Measurements from ENCODE around the gene PAK2.
"Not testable (repeated sequence)": the region's sequence is repeated elsewhere in the genome, so short reads cannot be mapped to it uniquely, and the experiment has no call there.

The PAK2 gene

DNA sequence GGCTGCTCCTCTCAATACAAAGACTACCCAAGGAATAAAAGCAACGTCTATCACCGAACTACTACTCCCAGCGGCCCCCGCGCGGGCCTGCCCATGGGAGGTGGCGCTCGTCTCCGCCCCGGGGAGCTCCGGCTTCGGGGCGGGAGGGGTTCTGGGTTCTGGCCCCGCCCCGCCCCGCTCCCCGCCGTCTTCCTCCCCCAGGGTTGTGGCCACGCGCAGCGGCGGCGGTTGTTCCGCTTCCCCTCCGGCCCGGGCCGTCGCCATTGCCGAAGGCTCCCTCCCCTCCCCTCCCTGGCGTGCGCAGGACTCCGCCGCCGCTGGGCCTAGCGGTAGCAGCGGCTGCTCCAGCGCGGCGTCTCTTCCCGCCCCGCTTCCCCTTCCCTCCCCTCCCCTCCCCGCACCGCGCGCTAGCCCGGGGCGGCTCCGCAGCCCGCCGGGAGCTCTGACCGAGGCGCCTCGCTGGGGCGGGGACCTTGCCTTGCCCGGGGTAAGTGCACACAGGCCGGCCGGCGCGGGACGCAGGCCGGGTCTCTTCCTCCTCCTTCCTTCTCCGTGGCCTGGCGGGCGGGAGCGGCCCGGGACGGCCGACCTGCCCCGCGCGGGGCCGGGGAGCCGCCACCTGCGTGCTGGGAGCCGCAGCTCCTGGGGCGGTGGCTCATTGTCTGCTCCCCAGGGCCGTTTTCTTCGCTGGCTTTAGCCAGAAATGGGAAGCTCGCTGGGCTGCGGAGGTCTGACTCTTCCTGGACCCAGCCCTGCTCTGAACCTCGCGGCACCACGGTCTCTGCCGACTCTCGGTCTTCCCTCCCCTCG lies at the start of gene PAK2:
Gene PAK2, plus strand, starts transcription at position 187 of the 810 bp plus-strand sequence. CDS start 42,790 bp downstream, outside the sequence.
- in situ Hi-C loops (cut with MboI; ENCODE audit: low sequenced_read_pairs): no loop called here

DNA sequence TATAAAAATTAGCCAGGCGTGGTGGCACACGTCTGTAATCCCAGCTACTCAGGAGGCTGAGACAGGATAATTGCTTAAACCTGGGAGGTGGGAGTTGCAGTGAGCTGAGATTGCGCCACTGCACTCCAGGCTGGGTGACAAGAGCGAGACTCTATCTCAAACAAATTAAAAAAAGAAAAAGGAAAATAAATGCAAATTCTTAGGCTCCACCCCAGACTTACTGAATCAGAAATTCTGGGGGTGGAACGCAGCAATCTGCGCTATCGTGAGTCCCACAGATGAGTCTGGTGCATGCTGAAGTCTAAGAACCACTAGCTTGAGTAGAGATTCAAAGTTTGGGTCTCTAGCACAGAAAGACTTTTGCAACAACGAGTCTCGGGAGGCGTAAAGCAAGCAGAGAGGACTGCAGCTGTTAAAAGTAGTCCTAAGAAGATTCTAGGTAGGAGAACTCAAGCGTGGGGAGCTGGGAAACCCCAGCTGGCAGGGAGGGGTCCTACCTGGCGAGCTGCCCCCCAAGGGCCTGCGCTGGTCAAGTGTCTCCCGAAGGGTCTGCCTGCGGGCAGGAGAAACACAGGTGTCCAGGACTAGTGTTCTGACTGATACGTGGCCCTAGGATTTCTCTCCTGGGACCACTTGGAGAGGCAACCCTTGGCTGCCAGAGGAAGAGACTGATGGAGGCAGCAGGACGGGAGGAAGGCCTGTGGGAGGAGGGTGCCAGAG lies 49.6 kb upstream of the PAK2 start:
- in situ Hi-C loops (cut with MboI; ENCODE audit: low sequenced_read_pairs): loop anchor here (10.0 kb wide), 1 partner anchor 75 kb away; no protein-coding TSS in a partner anchor

- in situ Hi-C loops (cut with MboI; ENCODE audit: low sequenced_read_pairs): no loop called here
Observed at GRCh38 chr3:196691386-196691785, 48.3 kb upstream of the PAK2 start.

DNA sequence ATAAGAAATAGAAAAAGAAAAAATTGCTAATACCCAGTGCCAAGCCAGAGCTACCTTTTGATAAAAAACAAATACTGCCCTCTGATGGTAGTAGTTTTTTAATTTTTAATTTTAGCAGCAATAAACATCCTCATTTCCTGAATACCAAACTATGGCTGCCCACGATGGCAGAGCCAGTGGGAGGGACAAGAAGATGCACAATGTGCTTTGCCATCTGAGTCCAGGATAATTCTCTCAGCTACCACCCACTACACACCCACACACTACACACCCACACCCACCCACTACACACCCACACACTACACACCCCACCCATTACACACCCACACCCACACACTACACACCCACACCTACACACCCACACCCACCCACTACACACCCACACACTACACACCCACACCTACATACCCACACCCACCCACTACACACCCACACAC lies 45.4 kb upstream of the PAK2 start:
- in situ Hi-C loops (cut with MboI; ENCODE audit: low sequenced_read_pairs): no loop called here

GRCh38 chr3:196694941-196695848 lies 44.5 kb upstream of the PAK2 start:
- in situ Hi-C loops (cut with MboI; ENCODE audit: low sequenced_read_pairs): no loop called here

- in situ Hi-C loops (cut with MboI; ENCODE audit: low sequenced_read_pairs): no loop called here
Observed at GRCh38 chr3:196695849-196696226, 43.8 kb upstream of the PAK2 start.

DNA sequence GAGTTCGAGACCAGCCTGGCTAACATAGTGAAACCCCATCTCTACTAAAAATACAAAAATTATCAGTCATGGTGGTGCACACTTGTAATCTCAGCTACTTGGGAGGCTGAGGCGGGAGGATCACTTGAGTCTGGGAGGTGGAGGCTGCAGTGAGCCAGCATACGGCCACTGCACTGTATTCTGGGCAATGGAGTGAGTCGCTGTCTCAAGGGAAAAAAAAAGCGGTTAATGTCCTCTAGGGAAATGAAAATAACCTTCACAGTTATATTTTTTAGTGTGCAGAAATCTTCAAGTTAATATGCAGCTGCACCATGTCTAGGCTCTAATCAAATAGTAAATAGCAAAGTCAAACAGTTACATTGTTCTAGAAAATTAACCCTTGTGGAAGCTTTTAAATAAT lies 42.4 kb upstream of the PAK2 start:
- in situ Hi-C loops (cut with MboI; ENCODE audit: low sequenced_read_pairs): no loop called here

GRCh38 chr3:196699749-196700148 lies 39.9 kb upstream of the PAK2 start:
- in situ Hi-C loops (cut with MboI; ENCODE audit: low sequenced_read_pairs): no loop called here

DNA sequence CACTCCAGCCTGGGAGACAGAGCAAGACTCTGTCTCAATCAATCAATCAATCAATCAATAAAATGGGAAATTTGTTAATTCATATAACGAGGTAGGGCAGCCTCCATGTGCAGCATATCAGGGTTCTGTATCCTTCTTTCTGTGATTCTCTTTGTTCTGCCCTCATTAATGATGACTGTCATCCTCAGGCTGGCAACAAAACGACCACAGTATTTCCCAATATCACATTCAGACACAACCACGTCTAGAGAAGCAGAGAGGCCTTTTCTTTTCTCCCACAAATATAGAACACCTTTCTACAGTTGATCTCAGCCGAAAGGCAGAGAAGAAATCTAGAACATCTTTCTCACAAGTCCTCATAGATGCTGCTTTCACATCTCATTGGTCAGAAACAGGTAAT lies 38.9 kb upstream of the PAK2 start:
- in situ Hi-C loops (cut with MboI; ENCODE audit: low sequenced_read_pairs): no loop called here

DNA sequence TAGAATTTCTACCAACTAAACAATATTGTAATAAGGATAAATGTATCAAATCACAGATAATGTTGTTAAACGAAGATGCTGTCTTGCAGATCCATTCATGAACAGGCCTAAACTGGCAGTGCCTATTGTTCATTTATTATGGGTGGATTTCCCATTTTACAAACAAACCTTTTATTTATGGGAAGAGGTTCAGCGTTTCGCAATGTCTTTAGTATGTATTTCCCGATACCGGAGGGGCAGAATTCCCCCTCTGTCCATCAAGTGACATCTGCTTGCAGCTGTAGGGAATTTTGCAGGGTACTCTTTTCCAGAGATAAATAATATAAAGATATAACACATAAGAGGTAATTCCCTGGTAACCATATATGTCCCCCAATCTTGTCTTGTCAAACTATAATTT lies 33.3 kb upstream of the PAK2 start:
- in situ Hi-C loops (cut with MboI; ENCODE audit: low sequenced_read_pairs): no loop called here

DNA sequence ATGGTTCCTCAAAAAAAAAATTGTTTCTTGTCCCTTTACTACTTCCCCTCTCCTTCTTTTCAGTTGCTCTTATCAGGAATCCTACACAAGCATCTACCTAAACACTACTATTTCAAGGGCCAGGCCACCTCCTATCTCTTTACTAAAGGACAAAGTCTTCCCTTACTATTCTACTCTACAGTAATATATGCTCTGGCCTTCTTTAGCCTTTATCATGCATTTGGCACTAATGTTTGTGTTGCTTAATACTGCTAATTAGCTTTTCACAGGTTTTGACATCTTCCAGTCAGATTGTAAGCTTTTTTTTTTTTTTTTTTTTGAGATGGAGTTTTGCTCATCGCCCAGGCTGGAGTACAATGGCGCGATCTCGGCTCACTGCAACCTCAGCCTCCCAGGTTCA lies 32.9 kb upstream of the PAK2 start:
- in situ Hi-C loops (cut with MboI; ENCODE audit: low sequenced_read_pairs): no loop called here

DNA sequence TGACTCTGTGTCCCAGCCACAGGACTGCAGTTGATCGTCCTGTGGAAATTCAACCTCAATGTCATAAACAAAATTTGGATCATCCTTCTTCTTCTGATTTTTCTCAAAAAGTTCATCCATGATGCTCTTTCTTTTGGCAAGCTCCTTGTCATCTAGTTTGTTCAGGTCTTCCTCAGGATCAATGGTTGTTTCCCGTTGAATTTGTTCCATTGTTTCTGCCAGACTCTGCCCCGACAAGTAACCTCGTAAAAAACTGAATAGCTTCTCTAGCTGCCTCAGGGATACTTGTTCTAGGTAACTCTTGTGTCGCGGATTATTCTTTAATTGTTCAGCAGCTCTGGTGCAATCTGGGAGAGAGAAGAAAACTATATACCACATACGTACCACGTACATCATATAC lies 32.1 kb upstream of the PAK2 start:
- in situ Hi-C loops (cut with MboI; ENCODE audit: low sequenced_read_pairs): no loop called here

DNA sequence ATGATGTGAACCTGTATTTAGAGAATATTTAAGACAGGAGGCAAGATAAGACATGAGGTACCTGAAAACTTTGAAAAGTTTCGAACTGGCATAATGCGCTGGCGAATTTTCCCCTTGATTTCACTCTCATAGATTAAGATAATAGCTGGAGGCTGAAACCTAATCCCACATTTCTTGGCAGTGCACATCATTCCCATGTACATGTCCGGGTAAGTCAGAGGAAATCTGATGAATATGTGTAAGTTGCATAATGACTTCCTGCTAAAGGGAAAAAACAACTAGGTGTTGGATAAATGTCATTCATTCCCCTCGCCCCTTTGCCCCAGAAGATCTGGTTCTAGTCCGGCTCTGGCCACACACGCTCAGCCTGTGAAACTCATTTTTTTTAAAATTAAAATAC lies 31.2 kb upstream of the PAK2 start:
- in situ Hi-C loops (cut with MboI; ENCODE audit: low sequenced_read_pairs): no loop called here

- in situ Hi-C loops (cut with MboI; ENCODE audit: low sequenced_read_pairs): no loop called here
Observed at GRCh38 chr3:196711838-196712513, 27.7 kb upstream of the PAK2 start, which contains the start of the genes CEP19 and PIGX. TSS of gene CEP19 (minus strand) at chr3:196712250. CDS start at chr3:196708657, 3,593 bp downstream. TSS of gene PIGX (plus strand) at chr3:196712377.

DNA sequence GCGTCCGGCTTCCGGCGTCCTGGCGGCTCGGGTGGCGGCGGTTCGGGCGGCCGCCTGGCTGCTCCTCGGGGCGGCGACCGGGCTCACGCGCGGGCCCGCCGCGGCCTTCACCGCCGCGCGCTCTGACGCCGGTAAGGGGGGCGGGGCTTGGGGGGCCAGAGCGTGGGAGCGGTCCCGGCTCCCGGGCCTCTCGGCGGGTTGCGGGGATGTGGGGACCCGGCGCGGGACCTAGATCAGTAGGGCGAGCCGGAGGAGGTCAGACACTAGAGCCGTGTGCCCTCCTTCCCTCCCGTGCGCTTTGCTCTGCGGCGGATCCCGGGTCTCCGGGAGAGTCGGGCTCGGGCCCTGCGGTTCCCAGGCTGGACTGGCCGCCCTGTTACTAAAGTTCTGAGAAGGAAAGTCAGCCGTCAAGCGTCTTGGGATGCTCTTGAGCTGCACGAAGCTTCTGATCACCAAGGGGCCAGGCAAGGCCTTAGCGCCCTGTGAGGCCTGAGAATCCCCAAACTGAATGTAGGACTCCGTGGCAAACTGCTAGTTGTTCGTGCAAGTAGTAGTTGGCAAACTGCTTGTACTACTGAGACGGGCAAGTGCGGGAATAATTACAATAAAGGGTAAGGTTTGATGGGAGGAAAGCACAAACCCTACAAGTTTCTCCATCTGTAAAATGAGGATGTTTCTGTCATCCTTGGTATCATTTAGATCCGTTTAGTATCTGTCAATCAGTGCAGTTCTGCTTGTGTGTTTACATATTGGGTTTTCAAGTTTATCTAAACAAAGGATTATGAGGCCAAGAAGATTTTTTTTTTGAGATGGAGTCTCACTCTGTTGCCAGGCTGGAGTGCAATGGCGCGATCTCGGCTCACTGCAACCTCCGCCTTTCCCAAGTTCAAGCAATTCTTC lies 26.9 kb upstream of the PAK2 start:
- in situ Hi-C loops (cut with MboI; ENCODE audit: low sequenced_read_pairs): no loop called here

- in situ Hi-C loops (cut with MboI; ENCODE audit: low sequenced_read_pairs): not testable (repeated sequence)
Observed at GRCh38 chr3:196717162-196717561, 22.5 kb upstream of the PAK2 start.

GRCh38 chr3:196721097-196721496 lies 18.6 kb upstream of the PAK2 start:
- in situ Hi-C loops (cut with MboI; ENCODE audit: low sequenced_read_pairs): no loop called here

DNA sequence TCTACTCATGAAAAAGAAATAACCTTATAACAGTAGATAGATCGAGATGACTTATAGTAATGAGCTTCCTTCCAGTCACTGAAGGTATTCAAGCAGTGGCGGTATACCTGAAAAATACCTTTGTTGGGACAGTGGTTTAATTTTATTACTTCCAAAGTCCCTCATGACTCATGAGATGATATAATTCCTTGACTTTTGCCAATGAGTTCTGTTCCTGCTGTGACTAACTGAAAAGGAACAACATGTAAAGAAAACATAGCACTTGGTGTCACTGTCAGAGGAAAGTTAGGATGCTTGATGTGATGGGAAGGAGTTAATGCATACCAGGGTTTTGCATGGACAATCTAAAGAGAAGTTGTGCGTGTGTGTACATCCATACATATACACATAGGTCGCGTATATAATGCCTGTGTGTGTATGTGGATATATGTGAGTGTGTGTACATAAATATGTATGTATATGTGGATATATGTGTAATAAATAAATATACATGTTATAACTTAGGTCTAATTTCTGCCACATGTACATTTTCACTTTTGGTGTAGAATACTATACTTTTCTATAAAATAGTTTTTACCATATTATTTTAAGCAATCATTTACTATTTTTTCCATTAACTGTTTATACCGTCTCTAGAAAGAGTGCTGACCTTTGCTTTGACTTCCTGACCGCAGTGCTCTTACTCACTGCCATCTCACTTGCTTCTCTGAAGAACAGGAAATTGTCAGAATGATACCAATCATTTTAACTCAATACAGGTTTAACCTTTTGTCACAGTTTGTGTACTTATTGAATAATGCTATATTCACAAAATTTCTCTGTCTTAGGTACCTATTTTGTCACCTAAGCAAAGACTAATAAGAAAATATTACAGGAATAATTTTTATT lies 12.6 kb upstream of the PAK2 start:
- in situ Hi-C loops (cut with MboI; ENCODE audit: low sequenced_read_pairs): no loop called here

Data from HL-60/S4 treated with retinoic acid at 250 ng/mL for 4 days and 3 days (cell line).